GM21717 (cell line): Measurements from ENCODE around the gene FBXO45.
"Not testable (repeated sequence)": the region's sequence is repeated elsewhere in the genome, so short reads cannot be mapped to it uniquely, and the experiment has no call there.

Experiments used
- ATAC-seq: cut with Tn5 transposase; IDR thresholded peaks from one replicate; pipeline ENCODE4 v1.9.1; 2021; ENCODE audit warnings: mild to moderate bottlenecking, moderate library complexity; ENCODE audit not compliant: unreplicated experiment

The FBXO45 gene, protein sequence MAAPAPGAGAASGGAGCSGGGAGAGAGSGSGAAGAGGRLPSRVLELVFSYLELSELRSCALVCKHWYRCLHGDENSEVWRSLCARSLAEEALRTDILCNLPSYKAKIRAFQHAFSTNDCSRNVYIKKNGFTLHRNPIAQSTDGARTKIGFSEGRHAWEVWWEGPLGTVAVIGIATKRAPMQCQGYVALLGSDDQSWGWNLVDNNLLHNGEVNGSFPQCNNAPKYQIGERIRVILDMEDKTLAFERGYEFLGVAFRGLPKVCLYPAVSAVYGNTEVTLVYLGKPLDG

DNA sequence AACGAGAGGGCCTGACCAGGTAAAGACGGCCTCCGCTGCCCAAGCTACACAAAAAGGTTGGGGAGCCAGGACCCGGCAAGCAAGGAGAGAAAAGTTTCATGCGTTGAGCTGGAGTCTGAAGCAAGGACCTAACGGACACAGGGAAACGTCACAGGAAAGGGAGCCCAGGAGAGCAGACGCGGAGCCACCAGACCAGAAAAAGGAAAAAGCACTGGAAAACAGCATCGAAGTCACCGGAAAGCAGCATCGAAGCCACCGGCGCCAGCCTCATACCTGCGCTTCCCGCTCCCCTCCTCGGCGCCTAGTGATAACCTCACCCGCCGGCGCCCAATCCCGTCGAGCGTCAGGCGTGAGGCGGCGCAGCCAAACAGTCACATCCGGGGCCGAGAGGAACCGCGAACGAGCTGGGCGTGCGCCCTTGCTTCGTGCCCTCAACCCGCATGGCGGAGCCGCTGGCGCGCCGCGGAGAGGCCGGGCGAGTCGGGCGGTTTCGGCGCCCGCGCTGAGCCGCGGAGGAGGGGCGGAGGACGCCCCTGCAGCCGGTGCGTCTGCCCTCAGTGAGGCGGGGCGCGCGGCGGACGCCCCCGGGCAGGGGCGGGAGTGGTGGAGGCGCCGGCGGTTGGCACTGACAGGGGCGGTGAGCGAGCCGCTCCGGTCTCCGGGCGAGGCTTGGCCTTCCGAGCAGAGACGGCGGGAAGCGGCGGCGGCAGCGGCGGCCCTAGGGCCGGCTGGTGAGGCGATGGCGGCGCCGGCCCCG lies at the start of gene FBXO45, which contains the start of gene WDR53:
Gene FBXO45, plus strand, starts transcription at position 415 of the 757 bp plus-strand sequence. Its CDS starts 325 bp downstream, at position 740.
Gene WDR53, minus strand, starts transcription at position 309 of the 757 bp plus-strand sequence. CDS start 7,079 bp downstream, outside the sequence.
- peak; percentile 92 for ATAC-seq

DNA sequence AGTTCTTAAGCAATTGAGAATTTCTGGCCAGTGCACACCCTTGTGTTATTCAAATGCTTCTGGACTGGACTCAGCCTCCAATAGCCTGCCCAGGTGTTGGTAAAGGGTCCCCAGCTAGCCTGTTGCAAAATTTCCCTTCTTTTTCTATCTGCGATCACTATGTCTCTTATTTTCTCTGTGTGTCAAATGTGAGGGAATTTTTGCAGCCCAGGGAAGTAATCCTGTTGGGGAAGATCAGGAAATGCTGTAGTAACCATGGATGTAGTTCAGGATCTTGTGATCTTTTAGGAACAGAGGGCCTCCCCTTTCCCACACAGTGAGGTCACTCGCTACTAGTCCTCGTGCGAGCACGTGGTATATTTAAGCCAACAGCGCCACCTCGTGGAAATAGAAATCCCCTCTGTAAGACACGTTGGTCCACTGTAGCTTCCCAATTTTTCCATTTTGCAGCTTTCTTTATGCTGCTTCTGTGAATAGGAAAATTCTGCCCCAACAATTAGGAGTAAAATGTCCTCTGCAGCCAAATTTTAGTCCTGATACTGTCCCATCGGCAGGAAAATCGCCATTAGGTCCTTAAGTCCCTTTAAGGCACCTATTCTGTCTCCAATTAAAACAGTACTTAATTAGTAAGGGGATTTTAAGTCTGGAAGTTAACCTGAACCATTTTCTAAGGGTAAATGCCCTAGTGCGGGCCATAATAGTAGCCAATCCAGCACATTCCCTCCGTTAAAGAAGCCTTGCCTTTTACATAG lies 49.3 kb upstream of the FBXO45 start:
- ATAC-seq = no peak

DNA sequence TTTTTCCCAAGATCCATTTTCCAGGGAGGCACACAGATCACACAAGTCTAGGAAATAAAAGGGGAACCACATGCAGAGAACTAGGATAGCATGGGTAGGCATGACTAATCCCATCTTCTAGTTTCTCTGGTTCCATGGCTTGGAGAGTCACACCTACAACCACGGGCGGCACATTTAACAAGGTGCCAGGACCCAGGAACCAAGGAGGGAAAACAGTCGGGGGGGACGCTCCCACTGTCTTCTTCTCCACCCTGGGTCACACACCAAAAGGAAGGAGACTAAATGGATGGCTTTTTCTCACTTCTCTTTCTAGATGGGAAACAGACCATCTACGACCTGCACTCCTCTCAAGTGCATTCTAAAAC lies 48.8 kb upstream of the FBXO45 start:
- ATAC-seq = no peak

DNA sequence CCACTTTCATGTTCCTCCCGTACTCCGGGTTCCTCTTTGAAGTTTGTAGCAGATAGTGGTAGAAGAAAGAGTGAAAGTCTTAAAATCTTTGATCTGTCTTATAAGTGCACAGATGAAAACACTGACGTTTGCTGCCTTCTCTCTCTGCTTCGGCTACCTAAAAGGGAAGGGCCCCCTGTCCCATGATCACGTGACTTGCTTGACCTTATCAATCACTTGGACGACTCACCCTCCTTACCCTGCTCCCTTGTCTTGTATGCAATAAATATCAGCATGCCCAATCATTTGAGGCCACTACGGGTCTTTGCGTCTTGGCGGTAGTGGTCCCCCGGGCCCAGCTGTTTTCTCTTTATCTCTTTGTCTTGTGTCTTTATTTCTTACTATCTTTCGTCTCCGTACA lies 47.2 kb upstream of the FBXO45 start:
- ATAC-seq = not testable (repeated sequence)

DNA sequence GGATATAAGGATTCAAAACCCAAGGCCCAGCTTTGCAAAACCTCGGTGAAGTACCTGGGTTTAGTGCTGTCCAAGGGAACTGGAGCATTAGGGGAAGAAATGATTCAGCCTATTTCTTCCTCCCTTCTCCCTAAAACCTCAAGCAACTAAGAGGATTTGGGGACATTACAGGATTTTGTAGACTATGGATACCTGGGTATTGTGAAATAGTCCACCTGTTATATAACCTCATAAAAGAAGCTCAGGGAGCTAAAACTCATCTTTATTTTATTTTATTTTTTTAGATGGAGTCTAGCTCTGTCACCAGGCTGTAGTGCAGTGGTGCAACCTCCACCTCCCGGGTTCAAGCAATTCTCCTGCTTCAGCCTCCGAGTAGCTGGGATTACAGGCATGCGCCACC lies 44.6 kb upstream of the FBXO45 start:
- no peak for ATAC-seq

DNA sequence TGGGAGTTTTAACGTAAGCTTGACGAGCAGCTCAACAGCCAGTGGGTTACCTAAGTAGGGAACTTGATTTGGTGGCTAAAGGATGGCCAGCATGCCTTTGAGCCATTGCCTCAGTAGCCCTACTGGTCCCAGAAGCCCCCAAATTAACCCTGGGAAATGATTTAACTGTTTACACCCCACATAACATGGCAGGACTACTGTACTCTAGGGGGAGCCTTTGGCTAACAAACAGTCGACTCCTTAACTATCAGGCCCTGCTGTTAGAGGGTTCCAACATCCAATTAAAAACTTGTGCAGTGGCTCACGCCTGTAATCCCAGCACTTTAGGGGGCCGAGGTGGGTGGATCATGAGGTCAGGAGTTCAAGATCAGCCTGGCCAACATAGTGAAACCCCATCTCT lies 43.9 kb upstream of the FBXO45 start:
- no peak for ATAC-seq

DNA sequence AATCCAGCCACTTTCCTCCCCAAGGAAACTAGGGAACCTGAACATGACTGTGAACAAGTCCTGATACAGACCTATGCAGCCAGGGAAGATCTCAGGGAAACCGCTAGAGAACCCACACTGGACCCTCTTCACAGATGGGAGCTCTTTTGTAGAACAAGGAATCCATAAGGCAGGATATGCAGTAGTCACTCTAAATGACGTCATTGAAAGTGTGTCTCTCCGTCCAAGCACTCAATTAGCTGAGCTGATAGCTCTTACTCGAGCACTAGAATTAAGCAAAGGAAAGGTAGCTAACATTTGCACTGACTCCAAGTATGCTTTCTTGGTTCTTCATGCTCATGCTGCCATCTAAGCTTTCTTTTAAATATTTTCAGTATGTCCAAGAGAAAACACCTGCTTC lies 43.3 kb upstream of the FBXO45 start:
- no peak for ATAC-seq

DNA sequence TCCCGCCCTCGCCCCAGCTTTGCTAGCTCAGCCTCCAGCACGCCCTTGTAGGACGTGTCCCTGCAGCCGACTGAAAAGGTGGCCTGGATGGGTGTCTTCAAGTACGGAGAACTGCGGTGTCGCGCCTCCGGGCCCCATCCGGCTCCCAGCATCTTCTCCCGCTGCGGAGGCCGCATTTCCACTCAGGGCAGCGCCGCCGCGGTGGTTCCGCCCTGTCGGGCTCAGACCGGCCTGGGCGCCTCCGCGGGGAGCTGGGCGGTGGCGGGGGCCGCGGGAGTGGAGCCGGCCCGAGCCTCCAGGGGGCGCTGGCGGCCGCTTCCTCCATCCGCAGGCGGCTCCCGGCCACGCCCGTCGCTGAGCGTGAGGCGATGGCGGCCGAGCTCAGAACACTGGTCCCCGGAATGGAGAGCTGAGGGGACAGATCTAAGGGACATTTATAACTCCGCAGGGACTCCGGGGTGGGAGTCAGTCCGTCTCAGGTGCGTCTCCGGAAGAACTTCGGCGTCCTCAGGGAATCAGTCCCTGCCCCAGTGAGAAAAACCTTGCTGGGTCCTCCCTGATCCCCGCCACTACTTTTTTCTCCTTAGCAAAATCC lies 39.7 kb upstream of the FBXO45 start:
- ATAC-seq = peak; percentile 69

DNA sequence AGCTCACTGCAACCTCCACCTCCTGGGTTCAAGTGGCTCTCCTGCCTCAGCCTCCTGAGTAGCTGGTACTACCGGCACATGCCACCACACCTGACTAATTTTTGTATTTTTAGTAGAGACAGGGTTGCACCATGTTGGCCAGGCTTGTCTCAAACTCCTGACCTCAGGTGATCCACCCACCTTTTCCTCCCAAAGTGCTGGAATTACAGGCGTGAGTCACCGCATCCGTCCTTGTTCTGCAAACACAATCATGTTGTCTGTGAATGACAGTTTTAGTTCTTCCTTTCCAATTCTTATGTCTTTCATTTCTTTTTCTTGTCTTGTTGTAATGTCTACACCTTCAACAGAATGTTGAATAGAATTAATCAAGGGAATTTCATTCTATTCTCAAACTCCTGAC lies 37.0 kb upstream of the FBXO45 start:
- no peak for ATAC-seq

DNA sequence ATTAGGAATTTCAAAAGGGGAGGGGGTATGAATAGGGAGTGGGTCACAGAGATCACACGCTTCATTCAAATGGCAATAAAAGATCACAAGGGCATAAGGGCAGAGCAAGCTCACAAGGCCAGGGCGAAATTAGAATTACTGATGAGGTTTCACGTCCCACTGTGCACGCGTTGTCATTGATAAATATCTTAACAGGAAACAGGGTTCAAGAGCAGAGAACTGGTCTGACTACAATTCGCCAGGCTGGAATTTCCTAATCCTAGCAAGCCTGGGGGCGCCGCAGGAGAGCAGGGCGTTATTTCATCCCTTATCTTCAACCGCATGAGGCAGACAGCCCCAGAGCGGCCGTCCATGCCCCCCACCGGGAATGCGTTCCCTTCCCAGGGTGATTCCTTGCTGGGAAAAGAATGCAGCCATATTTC lies 35.2 kb upstream of the FBXO45 start:
- ATAC-seq = no peak

DNA sequence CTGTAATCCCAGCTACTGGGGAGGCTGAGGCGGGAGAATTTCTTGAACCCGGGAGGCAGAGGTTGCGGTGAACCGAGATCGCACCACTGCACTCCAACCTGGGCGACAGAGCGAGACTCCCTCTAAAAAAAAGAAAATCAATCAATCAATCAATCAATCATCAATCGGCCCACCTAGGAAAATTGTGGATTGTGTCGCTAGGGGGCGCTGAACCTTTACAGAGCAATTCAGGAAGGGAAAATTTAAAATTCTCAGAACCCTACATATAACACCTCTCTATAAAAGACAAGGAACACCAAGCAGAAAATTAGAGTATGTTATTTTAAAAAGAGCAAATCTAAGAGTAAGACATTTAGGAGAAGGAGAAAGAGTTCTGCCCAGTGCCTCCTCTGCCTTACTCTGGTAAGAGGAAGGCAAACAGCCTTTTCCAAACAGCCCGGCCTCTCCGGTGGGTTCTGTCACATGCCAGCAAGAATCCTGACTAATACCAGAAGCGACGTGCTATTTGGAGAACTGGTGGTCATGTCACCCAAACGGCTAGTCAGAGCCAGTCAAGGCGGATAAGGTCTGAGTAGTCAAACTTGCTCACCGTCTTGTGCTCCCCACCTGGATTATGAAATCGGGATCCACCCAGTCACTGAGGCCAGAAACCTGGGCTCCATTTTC lies 31.0 kb upstream of the FBXO45 start:
- ATAC-seq = no peak

DNA sequence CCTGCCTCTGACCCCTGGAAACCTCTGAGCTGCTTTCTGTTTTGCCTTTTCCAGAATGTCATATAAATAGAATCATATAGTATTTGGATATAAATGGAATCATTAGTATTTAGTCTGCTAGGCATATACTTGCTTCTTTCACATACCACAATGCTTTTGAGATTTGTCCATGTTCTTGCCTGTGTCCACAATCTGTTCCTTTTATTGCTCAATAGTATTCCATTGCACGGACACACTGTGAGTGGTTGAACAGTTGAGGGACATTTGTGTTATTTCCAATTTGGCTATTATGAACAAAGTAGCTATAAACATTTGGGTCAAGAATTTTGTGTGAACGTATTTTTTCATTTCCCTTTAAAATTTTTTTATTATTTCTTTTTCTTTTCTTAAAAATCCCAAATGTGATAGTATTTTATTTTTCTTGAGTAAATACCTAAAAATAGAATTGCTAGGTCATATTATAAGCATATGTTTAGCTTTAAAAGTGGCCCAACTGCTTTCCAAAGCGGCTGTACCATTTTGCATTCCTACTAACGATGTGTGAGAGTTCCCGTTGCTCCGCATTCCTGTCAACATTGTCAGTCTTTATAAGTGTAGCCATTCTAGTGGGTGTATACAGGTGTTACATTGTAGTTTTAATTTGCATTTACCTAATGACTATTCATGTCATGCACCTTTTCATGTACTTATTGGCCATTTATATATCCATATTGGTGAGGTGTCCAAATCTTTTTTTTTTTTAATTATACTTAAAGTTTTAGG lies 26.6 kb upstream of the FBXO45 start:
- ATAC-seq = no peak

DNA sequence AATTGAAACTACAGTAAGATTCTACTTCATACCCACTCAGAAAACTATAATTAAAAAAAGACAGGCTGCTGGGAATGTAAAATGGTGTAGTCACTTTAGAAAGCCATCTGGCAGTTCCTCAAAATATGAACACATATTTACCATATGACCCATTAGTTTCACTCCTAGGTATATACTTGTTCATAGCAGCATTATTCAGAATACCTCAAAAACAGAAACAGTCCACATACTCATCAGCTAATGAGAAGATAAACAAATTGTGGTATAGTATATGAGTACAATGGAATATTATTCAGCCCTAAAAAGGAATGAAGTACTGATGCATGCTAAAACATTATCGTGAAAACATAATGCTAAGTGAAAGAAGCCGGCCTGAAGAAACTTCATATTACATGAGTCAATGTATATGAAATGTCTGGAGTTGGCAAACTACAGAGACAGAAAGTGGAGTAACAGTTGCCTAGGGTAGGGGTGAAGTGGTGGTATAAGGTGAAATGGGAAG lies 23.9 kb upstream of the FBXO45 start:
- no peak for ATAC-seq

DNA sequence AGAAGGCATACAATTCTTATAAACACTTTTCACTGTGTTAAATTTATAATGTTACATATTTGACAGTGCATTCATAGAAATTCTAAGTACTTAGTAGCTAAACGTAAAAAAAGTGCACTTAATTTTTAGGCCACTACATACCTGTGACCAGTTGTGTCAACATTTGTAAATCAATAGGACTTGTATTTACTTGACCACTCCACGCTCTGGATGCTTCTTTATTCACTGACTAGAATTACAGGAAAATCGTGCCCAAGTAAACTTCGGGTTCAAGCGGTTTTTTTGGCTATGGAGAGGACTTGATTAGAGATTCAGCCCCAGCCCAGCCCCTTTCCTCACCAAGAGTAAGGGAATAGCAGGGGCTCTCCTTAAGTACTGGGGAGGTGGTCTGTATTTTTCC lies 21.9 kb upstream of the FBXO45 start:
- ATAC-seq = no peak

DNA sequence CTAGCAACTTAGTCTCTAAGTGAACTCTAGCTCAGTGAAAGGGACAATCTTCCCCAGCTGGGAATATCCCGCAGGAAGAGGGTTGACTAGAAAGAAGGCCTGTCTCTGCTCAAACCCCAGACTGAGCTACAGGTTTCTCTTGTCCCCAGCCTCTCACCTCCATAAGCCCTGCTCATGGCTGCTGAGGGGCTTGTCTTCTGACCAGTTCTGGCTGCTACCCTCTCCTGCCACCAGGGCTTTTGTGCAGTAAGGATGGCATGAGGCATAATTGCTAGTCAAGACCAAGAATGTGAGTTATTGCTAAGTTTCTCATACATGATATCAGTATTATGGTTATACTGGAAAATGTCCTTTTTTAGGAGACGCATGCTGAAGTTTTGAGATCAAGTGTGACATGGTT lies 21.4 kb upstream of the FBXO45 start:
- no peak for ATAC-seq

DNA sequence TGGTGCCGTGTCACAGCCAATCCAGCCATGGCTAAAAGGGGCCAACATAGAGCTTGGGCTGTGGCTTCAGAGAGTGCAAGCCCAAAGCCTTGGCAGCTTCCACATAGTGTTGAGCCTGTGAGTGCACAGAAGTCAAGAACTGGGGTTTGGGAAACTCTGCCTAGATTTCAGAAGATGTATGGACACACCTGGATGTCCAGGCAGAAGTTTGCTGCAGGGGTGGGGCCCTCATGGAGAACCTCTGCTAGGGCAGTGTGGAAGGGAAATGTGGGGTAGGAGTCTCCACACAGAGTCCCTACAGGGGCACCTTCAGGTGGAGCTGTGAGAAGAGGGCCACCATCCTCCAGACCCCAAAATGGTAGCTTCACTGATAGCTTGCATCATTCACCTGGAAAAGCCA lies 19.1 kb upstream of the FBXO45 start:
- ATAC-seq = not testable (repeated sequence)

DNA sequence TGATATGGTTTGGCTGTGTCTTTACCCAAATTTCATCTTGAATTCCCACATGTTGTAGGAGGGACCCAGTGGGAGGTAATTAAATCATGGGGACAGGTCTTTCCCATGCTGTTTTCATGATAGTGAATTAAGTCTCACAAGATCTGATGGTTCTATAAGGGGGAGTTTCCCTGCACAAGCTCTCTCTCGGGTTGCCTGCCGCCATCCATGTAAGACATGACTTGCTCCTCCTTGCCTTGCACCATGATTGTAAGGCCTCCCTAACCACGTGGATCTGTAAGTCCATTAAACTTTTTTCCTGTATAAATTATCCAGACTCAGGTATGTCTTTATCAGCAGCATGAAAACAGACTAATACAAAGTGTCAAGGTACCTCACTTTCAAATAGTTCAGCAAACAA lies 18.3 kb upstream of the FBXO45 start:
- ATAC-seq = not testable (repeated sequence)

DNA sequence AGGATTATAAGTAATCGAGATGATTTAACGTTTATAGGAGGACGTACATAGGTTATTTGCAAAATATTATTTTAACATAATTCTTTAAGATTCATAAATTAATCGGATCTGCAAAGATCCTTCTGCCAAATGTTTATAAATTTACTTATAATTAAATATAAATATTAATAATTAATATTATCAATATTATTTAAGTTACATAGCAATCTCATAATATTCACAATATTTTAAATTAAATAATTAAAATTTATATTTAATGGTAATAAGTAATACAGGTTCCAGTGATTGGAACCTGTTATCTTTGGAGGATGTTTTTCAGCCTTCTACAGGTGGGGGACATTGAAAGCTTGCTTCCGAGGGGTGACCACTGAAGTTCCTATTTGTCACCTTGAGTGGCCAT lies 16.2 kb upstream of the FBXO45 start:
- ATAC-seq = no peak

DNA sequence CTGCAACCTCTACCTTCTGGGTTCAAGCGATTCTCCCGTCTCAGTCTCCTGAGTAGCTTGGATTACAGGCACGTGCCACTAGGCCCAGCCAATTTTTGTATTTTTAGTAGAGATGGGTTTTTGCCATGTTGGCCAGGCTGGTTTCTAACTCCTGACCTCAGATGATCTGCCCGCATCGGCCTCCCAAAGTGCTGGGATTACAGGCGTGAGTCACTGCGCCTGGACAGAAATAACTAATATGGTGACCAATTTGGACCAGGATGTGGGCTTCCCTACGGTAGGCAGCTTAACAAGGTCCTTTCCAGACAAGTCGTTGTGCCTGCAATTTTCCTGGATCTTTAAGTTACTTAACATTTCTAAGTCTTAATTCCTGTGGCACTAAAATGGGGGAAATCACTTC lies 14.9 kb upstream of the FBXO45 start:
- ATAC-seq = no peak

DNA sequence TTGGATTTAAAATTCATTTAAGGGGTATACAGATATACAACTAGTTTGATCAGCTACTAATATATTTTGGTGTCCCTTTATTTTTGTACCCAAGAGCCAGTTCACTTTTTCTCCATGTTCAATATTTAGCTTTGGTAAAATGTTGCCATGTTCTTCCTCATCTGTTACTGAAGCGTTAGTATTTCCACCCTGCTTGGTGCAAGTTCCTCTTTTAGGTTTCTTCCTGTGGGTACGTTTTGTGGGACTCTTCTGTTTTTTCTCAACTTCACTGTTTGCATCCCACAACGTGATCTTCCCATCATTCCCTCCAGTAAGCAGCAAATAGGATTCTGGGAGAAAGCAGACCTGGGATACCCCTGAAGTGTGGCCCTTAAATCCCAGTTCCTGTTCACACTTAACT lies 14.3 kb upstream of the FBXO45 start:
- no peak for ATAC-seq
